C4-2B (cell line): ENCODE measurements around the gene AMZ1.

Experiments
- CTCF ChIP-seq: fragments of 450-650 bp; conservative IDR thresholded peaks from 2 replicates; pipeline ENCODE4 v1.5.1; 2017; ENCODE audit warnings: mild to moderate bottlenecking
- ZFX ChIP-seq: fragments of 450-650 bp; IDR thresholded peaks from 2 replicates; pipeline ENCODE4 v1.6.1; 2017

- TF ChIP-seq CTCF (no peak), ZFX (no peak)
Measured at GRCh38 chr7:2661096-2661449, 26.9 kb upstream of the AMZ1 start.
